ENCODE data around the gene DGUOK.

DNA sequence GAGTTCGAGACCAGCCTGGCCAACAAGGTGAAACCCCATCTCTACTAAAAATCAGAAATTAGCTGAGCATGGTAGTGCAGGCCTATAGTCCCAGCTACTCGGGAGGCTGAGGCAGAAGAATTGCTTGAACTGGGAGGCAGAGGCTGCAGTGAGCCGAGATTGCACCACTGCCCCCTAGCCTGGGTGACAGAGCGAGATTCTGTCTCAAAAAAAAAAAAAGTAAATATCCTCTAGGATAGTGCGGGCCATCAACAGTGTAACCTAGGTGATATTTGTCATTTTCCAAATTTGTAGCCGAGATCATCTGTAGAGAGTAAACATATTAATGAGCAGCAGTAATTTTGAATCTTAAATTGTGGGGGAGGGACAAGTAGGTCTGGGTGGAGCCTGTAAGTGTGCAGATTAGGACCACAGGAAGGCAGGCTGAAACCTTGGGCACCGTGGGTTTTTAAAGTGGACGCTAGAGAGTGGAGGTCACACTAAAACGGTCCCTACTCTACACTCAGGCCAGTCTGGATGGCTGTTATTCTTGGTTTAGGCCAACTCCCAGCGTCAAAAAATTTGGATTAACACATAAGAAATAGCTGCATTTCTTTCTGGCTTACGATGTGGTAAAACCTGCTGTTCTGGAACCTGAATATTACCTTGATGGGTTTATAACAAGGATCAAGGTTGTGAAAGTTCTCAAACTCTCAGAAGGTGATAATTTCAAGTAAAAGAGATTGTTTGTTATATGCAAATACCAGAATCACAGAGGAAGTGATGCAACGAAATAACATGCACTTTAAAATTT lies 35.3 kb downstream of the DGUOK start:
- TF ChIP-seq, protein P1, sequence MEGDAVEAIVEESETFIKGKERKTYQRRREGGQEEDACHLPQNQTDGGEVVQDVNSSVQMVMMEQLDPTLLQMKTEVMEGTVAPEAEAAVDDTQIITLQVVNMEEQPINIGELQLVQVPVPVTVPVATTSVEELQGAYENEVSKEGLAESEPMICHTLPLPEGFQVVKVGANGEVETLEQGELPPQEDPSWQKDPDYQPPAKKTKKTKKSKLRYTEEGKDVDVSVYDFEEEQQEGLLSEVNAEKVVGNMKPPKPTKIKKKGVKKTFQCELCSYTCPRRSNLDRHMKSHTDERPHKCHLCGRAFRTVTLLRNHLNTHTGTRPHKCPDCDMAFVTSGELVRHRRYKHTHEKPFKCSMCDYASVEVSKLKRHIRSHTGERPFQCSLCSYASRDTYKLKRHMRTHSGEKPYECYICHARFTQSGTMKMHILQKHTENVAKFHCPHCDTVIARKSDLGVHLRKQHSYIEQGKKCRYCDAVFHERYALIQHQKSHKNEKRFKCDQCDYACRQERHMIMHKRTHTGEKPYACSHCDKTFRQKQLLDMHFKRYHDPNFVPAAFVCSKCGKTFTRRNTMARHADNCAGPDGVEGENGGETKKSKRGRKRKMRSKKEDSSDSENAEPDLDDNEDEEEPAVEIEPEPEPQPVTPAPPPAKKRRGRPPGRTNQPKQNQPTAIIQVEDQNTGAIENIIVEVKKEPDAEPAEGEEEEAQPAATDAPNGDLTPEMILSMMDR (conservative IDR thresholded peaks at IDR 0.05; ENCODE audit: low read depth, low read length), result no peak
- TF ChIP-seq POLR2A (IDR thresholded peaks at IDR 0.05; ENCODE audit: low read depth, low read length), result no peak
- TF ChIP-seq, protein P2, sequence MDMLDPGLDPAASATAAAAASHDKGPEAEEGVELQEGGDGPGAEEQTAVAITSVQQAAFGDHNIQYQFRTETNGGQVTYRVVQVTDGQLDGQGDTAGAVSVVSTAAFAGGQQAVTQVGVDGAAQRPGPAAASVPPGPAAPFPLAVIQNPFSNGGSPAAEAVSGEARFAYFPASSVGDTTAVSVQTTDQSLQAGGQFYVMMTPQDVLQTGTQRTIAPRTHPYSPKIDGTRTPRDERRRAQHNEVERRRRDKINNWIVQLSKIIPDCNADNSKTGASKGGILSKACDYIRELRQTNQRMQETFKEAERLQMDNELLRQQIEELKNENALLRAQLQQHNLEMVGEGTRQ (IDR thresholded peaks at IDR 0.05; ENCODE audit: low read depth, low read length), result no peak
- no peak for TF ChIP-seq MAFK (IDR thresholded peaks at IDR 0.05; ENCODE audit: low read depth, low read length)
- TF ChIP-seq CEBPB (IDR thresholded peaks at IDR 0.05; ENCODE audit: low read depth, low read length), result no peak
- no peak for TF ChIP-seq RFX5 (IDR thresholded peaks at IDR 0.05; ENCODE audit: low read depth, low read length)
- no peak for TF ChIP-seq MXI1 (IDR thresholded peaks at IDR 0.05; ENCODE audit: borderline replicate concordance, low read depth, low read length)
- TF ChIP-seq SMC3 (IDR thresholded peaks at IDR 0.05; ENCODE audit: low read depth, low read length), result no peak
- TF ChIP-seq BHLHE40 (IDR thresholded peaks at IDR 0.05; ENCODE audit: low read depth, low read length), result no peak
- no peak for TF ChIP-seq RAD21 (IDR thresholded peaks at IDR 0.05; ENCODE audit: low read length)
- no peak for TF ChIP-seq CHD1 (IDR thresholded peaks at IDR 0.05; ENCODE audit: low read depth, low read length)
- no peak for TF ChIP-seq FOS (IDR thresholded peaks at IDR 0.05; ENCODE audit: low read depth, low read length)
- TF ChIP-seq, protein P3, sequence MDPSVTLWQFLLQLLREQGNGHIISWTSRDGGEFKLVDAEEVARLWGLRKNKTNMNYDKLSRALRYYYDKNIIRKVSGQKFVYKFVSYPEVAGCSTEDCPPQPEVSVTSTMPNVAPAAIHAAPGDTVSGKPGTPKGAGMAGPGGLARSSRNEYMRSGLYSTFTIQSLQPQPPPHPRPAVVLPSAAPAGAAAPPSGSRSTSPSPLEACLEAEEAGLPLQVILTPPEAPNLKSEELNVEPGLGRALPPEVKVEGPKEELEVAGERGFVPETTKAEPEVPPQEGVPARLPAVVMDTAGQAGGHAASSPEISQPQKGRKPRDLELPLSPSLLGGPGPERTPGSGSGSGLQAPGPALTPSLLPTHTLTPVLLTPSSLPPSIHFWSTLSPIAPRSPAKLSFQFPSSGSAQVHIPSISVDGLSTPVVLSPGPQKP (IDR thresholded peaks at IDR 0.05; ENCODE audit: borderline replicate concordance, low read depth, low read length), result no peak
- no peak for TF ChIP-seq RCOR1 (IDR thresholded peaks at IDR 0.05; ENCODE audit: insufficient replicate concordance, low read length)

All from IMR-90 (cell line).